HG03066 (cell line): Measurements from ENCODE around the gene UGDH.
"Not testable (repeated sequence)": the region's sequence is repeated elsewhere in the genome, so short reads cannot be mapped to it uniquely, and the experiment has no call there.

Experiments used
- ATAC-seq: cut with Tn5 transposase; IDR thresholded peaks from one replicate; pipeline ENCODE4 v1.9.1; 2021; ENCODE audit warnings: low read depth; ENCODE audit not compliant: unreplicated experiment

UGDH gene

DNA sequence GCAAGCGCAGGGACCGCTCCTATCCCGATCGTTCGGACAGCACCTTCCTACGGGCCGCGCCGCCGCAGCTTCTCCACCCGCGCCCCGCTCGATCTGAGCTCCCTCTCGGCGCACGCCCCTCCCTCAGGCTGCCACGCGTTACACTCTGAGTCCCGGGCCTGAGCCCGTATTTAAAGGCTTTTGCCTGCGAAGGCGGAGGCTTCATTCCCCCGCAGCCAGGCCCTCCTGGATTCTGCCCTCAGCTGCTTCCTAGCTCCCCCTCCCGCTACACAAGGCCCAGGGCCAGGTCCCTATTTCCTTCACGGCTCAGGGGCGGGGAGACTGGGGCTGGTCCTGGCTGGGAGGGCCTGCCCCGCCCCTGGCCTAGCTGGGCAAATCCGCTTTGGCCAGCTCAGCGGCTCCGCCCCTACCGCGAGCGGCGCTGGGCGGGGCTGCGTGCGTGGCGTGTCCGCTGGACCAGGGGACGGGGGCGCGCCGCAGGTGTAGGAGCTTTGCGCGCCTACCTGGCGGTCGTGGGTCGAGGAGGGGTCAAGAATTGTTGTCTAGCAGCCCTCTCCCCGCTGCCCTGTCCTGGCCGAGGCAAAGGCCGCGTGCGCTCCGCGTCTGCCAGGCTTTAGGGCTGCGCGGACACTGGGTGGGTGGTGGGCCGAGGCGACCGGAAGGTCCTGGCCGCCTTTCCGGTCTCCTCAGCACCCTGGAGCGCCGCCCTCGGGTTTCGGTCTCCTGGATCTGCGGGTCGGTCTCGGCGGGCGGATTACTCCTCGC, at the start of gene UGDH:
UGDH (minus strand) TSS at position 144 of the 765 bp plus-strand sequence. CDS start 5,927 bp downstream, outside the sequence.
- peak; percentile 94 for ATAC-seq

DNA sequence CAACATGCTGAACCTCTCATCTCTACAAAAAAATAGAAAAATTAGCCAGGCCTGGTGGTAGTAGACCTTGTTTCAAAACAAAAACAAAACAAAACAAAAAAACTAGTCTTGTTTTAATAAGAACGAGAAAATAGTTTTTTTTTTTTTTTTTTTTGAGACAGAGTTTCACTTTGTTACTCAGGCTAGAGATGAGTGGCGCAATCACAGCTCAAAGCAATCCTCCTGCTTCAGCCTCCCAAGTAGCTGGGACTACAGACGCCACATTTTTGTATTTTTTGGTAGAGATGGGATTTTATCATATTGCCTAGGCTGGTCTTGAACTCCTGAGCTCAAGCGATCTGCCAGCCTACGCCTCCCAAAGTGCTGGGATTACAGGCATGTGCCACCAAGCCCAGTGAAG, 47.7 kb upstream of the UGDH start:
- ATAC-seq = no peak

DNA sequence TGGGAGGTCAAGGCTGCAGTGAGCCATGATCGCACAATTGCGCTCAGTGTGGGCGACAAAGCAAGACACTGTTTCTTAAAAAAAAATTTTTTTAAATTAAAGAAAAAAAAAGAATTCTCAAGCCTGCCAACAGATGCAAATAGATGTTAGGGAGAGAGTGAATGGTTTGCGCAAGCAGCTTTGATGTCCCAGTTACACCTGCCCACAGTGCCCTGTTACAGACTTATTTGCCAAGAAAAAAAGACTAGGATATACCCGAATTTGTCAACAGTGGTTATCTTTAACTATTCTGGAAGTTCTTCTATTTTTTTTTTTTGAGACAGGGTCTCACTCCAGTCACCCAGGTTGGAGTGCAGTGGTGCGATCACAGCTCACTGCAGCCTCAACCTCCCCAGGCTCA, 44.3 kb upstream of the UGDH start:
- ATAC-seq = no peak

DNA sequence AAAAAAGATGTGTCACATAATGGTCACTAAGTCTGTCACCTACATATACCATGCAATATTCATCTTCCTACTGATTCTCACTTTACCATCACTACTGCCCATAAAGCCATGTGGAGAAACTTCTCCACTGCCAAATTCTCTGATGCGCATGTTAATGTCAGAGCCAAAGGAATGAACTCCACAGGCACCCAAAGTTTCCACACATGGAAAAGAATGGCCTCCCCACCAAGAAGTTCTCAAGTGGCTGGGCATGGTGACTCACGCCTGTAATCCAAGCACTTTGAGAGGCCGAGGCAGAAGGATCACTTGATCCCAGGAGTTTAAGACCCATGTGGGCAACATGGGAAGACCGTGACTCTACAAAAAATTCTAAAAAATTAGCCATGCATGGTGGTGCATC, 43.8 kb upstream of the UGDH start:
- no peak for ATAC-seq

DNA sequence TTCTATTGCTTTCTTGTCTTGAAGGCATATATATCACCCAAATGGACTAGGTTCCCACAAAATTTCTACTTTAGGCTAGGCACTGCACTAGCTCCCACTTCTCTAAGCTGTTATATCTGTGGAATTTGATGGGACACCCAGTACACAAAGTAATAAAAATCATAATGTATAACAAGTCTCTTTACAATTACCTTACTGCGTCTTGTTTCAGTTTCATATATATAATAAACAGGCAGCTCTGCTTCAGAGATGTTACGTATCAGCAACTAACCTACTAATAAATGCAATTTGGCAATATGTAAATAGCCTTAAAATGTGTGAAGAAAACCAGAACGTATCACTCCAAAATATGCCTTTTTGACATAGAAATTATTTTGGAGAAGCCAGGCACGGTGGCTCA, 42.0 kb upstream of the UGDH start:
- no peak for ATAC-seq

DNA sequence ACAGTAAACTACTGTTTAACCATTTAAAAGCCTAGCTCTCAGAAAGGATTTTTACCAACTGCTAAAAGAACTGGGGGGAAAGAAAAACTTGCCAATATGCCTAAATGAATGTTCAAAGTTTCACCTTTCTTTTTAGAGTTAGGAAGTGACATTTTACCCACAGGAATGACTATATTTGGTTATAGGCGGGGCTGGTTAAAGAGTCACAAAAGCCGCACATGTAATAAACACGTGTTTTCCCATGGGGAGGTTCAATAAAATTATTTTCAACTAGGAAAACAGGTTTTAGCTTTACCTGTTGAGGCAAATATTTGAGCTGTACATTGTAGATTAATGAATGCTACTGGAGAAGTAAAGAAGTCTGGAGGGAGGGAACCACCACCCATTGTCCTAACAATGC, 41.6 kb upstream of the UGDH start:
- ATAC-seq = no peak

DNA sequence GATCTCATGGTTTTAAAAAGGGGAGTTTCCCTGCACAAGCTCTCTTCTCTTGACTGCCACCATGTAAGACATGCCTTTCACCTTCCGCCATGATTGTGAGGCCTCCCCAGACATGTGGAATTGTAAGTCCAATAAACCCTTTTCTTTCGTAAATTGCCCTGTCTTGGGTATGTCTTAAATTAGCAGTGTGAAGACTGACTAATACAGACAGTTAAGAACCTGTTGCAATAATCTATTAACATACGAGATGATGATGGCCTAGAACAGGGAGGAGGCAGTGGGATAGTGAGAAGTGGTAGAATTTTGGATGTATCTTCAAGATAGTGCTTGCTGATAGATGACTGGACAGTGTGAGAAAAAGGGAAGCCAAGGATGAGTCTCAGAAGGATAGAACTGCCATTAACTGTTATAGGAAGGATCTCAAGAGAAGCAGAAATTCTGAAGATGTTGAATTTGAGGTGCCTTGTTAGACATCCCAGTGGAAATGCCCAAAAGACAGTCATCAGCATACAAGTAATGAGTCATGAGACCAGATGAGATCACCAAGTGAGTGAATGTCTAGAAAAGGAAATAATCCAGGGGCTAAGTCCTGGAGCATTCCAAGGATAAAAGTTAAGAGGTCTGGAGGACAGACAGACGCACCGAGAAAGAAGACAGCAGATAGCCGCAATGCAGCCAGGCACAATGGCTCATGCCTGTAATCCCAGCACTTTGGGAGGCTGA, 38.8 kb upstream of the UGDH start:
- no peak for ATAC-seq

DNA sequence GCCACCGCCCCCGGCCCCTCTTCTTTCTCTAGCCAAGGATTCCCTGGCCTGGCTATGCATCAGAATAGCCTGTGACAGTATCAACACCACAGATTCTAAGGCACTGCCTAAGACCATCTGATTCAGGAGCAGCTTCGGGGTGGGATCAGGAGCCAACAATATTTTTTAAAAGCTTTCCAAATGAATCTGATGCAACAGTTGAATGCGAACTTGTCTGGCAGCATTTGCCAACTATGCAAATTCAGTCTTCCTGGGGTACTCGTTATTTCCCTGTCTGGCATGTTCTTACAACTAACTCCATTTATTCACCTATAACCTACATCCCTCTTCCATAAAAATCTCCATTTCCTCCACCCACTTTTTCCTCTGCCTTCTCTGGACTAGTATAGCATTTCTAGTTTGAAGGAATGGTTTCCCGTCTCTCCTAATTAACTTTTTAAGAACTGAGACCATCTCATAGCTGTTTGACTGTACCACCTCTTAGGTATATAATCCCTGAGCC, 36.2 kb upstream of the UGDH start:
- no peak for ATAC-seq

DNA sequence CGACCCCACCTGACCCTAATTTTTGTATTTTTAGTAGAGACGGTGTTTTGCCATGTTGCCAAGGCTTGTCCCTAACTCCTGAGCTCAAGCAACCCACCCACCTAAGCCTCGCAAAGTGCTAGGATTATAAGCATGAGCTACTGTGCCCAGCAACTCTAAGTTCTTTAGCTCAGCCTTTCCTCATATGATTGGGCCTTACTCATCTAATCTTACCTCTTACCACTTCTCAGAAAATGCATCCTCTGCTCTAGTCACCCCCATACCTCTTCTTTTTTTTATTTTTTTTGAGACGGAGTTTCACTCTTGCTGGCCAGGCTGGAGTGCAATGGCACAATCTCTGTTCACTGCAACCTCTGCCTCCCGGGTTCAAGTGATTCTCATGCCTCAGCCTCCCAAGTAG, 35.6 kb upstream of the UGDH start:
- ATAC-seq = no peak

DNA sequence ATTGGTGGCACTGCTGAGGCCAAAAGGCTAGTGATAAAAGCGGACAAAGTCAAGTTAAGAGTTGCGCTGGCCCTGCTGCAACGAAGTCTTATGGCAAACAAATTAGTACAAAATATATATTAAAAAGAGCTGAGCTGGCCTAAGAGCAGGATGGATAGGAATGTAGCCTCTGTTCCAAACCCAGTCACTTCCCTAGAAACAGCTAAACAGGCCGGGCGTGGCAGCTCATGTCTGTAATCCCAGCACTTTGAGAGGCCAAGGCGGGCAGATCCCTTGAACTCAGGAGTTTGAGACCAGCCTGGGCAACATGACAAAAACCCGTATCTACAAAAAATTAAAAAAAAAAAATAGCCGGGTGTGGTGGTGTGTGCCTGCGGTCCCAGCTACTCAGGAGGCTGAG, 32.4 kb upstream of the UGDH start:
- no peak for ATAC-seq

DNA sequence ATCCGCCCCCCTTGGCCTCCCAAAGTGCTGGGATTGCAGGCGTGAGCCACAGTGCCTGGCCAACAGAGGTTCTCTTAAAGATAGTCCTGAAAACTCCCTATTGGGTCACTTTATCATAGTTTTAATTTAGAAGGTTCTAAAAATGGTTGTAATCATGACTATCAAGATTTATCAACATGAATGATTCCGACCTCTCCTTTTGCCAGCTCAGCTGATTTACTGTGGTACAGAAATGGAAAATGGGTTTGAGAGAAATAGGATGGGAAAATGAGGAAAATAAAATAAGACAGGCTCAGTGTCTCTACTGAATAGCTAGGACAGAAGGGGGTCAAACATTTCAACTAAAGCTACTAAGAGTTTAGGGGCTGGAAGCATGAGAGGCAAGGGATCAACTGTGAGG, 28.2 kb upstream of the UGDH start:
- ATAC-seq = no peak

DNA sequence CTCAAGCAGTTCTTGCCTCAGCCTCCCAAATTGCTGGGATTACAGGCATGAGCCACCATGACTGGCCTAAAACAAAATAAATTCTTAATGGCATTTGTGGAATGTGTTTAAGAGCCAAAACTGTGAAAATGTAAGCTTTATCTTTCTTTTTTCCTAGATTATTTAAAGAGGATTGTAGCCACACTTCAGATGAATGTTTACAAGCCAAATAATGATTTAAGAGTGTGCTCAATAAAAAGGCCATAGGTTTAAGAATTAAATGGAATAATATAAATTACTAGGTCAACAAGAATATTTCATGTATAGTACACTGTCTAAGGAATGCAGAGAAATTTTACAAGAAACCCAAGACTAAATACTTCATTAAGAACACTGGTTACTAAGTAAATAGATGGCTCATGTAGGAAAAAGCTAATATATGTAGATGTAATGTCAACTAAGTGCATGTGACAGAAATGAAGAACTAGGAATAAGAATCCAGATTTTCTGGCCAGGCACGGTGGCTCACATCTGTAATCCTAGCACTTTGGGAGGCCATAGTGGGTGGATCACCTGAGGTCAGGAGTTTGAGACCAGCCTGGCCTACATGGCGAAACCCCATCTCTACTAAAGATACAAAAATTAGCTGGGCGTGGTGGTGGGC, 21.3 kb upstream of the UGDH start:
- no peak for ATAC-seq

DNA sequence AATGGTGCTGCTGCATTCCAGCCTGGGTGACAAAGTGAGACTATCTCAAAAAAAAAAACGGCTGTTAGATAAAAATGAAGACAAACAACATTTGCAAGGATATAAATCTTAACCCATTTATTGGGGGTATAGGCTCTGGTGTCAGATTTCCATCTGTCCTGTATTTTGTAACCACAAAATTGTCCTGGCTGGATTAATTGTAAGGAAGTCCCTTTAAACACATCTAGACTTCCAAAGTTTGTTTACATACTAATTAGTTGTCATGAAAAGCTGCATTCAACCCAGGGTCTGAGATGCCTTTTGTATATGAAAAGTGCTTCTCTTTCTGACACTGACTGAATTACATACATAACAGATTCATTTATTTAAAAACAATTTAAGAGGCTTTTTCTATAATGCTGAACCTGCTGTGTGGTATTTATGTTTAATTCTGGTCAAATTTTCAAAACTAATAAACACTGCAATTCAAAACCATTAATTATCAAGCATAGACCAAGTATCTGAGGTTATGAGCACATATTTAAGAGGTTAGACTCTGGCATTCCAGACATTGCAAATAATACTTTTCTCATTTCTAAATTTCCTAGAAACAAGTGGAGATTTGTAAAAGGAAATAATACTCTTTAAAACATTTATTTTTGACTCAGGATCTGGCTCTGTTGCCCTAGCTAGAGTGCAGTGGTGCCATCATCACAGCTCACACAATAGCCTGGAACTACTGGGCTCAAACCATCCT, 17.5 kb upstream of the UGDH start:
- ATAC-seq = no peak

DNA sequence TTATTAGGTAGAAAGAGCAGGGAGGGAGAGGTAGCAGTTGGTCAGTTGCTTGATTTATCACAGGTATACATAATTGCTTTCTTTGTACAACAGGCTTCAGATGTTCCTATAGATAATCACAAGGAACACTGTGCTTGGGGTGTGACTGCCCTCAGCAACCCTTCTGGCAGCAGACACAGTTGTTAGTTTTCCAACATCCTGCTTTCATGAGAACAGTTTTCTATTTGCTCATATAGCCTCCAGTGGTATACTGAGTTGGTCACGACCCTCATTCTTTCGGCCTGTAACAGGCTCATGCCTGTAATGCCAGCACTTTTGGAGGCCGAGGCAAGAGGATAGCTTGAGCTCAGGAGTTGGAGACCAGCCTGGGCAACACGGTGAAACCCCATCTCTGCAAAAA, 16.8 kb upstream of the UGDH start:
- ATAC-seq = not testable (repeated sequence)

DNA sequence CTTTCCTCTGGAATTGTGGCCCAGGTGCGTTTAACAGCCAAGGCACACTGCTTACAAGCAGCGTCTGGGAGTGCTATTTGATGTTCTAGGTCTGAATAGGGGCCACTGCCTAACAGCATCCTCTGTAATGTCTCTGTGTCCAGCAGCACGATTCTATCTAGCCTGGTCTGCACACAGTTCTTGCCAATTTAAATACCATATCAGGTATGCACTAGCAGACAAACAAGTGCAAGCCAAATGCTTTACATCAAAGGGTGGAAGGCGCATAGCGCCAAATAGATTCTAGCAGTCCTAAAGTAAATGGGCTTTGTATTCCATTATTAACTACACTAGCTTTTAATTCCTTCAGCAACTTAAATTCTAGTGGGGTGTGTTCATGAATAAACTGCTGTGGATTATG, 15.8 kb upstream of the UGDH start:
- no peak for ATAC-seq

DNA sequence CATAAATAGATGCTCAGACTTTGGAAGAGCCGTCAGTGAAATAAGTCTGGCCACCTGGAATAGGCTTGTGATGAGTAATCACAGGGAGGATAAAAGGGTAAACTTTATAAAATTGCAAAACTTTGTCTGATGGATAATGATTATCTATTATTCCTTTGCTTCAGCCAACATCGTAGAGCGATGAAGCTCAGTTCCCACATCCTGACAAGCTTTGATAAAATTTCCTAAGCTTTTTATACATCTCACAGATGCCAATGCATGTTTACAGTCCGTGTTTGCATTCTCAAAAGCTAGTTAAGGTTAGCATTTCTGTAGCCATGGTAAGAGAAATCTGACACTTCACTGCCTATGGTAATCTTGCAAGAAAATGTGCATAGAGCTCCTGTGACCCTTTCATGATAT, 15.4 kb upstream of the UGDH start:
- no peak for ATAC-seq

DNA sequence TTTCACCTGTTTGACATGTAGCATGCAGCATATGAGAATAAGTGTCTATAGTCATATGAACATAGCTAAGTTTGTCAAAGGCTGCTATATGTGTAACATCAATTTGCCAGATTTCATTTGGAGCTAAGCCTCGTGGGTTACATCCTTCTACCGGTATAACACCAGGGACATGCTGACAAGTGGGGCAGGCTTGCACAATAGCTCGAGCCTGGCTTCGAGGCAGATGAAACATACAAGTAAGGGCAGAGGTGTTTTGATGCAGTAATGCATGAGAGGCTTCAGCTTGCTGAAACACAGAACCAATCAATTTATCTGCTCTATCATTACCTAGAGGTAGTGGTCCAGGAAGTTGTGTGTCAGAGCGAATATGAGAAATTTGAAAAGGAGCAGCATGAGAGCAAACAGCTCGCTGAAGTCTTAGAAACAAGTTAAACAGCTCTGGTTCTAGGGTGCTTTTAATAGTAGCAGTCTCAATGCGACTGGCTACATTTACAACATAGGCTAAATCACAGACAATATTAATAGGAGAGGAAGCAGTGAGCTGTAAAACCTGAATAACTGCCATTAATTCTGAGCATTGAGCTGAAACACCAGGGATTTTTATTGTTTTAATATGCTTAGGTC, 14.9 kb upstream of the UGDH start:
- no peak for ATAC-seq

DNA sequence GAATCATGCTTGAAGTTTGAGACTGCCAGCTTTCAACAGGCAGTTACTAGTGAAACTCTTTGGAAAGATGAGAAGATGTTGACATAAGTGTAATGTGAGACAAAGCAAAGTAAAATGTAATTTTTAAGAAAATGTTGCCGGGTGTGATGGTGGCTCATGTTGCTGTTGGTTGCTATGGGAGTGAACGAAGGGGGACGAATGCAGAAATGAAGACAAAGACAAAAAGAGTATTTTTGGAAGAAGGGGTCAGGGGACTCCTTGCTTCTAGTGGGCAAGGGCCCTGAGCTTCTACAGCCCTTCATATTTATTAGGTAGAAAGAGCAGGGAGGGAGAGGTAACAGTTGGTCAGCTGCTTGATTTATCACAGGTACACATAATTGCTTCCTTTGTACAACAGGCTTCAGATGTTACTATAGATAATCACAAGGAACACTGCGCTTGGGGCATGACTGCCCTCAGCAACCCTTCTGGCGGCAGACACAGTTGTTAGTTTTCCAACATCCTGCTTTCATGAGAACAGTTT, 11.9 kb upstream of the UGDH start:
- ATAC-seq = no peak

DNA sequence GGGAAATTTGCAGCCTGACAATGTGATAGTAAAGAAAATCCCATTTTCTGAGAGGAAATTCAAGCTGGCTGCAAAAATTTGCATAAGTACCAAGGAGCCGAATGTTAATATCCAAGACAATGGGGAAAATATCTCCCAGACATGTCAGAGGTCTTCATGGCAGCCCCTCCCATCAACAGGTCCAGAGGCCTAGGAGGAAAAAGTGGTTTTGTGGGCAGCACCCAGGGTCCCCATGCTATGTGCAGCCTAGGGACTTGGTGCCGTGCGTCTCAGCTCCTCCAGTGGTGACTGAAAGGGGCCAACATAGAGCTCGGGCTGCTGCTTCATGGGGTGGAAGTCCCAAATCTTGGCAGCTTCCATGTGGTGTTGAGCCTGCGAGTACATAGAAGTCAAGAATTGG, 6.3 kb upstream of the UGDH start:
- no peak for ATAC-seq

DNA sequence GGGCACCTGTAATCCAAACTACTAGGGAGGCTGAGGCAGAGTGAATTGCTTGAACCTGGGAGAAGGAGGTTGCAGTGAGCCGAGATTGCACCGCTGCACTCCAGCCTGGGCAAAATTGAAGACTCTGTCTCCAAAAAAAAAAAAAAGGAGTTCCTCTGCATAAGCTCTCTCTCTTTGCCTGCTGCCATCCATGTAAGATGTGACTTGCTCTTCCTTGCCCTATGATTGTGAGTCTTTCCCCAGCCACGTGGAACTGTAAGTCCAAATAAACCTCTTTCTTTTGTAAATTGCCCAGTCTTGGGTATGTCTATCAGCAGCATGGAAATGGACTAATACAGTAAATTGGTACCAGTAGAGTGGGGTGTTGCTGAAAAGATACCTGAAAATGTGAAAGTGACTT, 5.0 kb upstream of the UGDH start:
- ATAC-seq = not testable (repeated sequence)
